ENCODE results near the gene INTS3.

DNA sequence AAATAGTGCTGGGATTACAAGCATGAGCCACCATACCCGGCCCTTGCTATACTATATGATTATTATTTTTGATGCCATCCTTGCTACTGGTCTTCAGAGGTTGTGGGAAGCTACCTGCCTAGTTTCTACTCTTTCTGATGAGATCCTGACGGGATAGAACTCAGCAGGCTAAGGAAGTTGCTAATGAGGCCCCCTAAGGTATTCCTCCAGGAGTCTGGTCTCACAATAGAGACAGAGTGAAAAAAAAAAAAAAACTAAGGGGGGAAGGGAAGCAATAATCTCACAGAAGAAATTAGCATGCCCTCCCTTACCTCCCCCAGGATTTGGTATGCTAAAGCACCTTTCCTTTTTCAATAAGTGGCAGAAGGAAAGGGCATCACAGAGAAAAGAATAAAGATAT lies 17.6 kb downstream of the INTS3 start:
- TF ChIP-seq, protein P1, sequence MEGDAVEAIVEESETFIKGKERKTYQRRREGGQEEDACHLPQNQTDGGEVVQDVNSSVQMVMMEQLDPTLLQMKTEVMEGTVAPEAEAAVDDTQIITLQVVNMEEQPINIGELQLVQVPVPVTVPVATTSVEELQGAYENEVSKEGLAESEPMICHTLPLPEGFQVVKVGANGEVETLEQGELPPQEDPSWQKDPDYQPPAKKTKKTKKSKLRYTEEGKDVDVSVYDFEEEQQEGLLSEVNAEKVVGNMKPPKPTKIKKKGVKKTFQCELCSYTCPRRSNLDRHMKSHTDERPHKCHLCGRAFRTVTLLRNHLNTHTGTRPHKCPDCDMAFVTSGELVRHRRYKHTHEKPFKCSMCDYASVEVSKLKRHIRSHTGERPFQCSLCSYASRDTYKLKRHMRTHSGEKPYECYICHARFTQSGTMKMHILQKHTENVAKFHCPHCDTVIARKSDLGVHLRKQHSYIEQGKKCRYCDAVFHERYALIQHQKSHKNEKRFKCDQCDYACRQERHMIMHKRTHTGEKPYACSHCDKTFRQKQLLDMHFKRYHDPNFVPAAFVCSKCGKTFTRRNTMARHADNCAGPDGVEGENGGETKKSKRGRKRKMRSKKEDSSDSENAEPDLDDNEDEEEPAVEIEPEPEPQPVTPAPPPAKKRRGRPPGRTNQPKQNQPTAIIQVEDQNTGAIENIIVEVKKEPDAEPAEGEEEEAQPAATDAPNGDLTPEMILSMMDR (IDR thresholded peaks at IDR 0.05) = no peak
- TF ChIP-seq ZNF416 (CRISPR knock-in tag; IDR thresholded peaks at IDR 0.05) = no peak
